Erythroblast (primary cell): ENCODE data around the gene OBSL1.

Experiments
- DNase-seq, 2 experiments: peaks; one replicate each; lab custom pipeline; 2025; lab: John Stamatoyannopoulos, UW
- GATA1 ChIP-seq: IDR thresholded peaks from 2 replicates; pipeline ENCODE4 v1.6.1; 2011; ENCODE audit warnings: low read depth, mild to moderate bottlenecking, control low read depth, low read length, moderate library complexity
- POLR2A ChIP-seq: IDR thresholded peaks from 2 replicates; pipeline ENCODE4 v1.6.1; 2011; ENCODE audit warnings: mild to moderate bottlenecking, low read length

The OBSL1 gene

GRCh38 chr2:219557320-219557719 is 14.0 kb downstream of the OBSL1 start:
- DNase-seq: no peak
- TF ChIP-seq GATA1 (no peak), POLR2A (no peak)

GRCh38 chr2:219556413-219556812 is 14.9 kb downstream of the OBSL1 start:
- TF ChIP-seq GATA1: no peak
- TF ChIP-seq POLR2A: no peak
- no peak for DNase-seq

GRCh38 chr2:219555956-219556355 is 15.4 kb downstream of the OBSL1 start:
- no peak for DNase-seq
- TF ChIP-seq POLR2A: no peak

GRCh38 chr2:219554350-219554749 is 17.0 kb downstream of the OBSL1 start:
- TF ChIP-seq GATA1 (no peak), POLR2A (no peak)
- DNase-seq: no peak

- DNase-seq: no peak
- TF ChIP-seq GATA1: no peak
- TF ChIP-seq POLR2A: no peak
Measured at GRCh38 chr2:219553463-219553963, 17.8 kb downstream of the OBSL1 start.

- DNase-seq: no peak
- no peak for TF ChIP-seq POLR2A
- TF ChIP-seq GATA1: no peak
Measured at GRCh38 chr2:219553168-219553417, 18.2 kb downstream of the OBSL1 start.

GRCh38 chr2:219552382-219553167 is 18.8 kb downstream of the OBSL1 start:
- TF ChIP-seq POLR2A (no peak), GATA1 (no peak)
- peak; percentile 81 to 88 for DNase-seq

- TF ChIP-seq POLR2A (no peak), GATA1 (no peak)
- peak; percentile 82 to 83 for DNase-seq
Measured at GRCh38 chr2:219551441-219552381, 19.6 kb downstream of the OBSL1 start.

- TF ChIP-seq POLR2A (no peak), GATA1 (no peak)
- no peak for DNase-seq
Measured at GRCh38 chr2:219549619-219550018, 21.7 kb downstream of the OBSL1 start.

- TF ChIP-seq POLR2A: no peak
- TF ChIP-seq GATA1: no peak
- no peak for DNase-seq
Measured at GRCh38 chr2:219548990-219549389, 22.3 kb downstream of the OBSL1 start.

GRCh38 chr2:219547621-219548020 is 23.7 kb downstream of the OBSL1 start:
- TF ChIP-seq GATA1: no peak
- no peak for DNase-seq

- no peak for TF ChIP-seq GATA1
- no peak for TF ChIP-seq POLR2A
- no peak for DNase-seq
Measured at GRCh38 chr2:219545943-219546352, 25.4 kb downstream of the OBSL1 start.

- TF ChIP-seq POLR2A (no peak), GATA1 (no peak)
Measured at GRCh38 chr2:219545295-219545942, 25.9 kb downstream of the OBSL1 start.

GRCh38 chr2:219544567-219544966 is 26.8 kb downstream of the OBSL1 start:
- DNase-seq: no peak
- TF ChIP-seq POLR2A (no peak), GATA1 (no peak)

More at GRCh38 chr2:219545295-219545942, 25.9 kb downstream of the OBSL1 start:
- DNase-seq: no peak
